ENCODE results near the gene FNDC3B. TPM values are rescaled to one million over a fixed set of nuclear protein-coding genes. Genes with fewer than 3 reads are reported as not detected.

The FNDC3B gene
- polyA plus RNA-seq, 1 donor, result 56.3 TPM

DNA sequence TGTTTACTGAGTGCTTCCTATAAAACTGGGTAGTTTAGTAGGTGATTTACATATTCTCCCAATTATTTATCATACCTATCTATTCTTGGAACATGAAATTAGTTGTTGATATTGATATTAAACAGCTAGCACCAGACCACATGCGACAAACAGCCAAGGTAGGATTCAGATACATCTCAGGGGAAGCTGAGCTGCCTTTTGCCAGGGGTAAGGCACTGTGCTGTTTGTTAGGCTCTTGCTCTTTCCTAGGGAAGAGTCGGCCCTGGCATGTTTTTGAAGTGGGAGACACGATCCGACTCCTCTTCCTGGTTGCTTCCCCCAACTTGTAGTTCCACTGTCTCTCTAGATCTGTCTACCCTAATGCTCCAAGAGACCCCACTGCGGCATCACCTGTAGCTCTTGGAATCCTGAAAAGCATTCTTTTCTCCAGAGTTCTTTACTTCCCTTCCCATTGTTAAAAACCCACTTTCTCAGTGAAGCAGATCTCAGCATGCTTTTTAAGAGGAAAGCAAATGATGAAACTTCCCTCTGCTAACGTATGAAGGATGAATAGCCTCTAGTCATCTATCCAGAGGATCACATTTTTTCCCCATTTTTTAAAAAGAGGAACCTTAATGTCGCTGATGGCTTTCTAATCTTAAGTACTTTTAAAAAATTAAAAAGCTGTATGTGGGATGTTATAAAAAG is 270.5 kb downstream of the FNDC3B start:
- no peak for DNase-seq (ENCODE audit: low read depth)

DNA sequence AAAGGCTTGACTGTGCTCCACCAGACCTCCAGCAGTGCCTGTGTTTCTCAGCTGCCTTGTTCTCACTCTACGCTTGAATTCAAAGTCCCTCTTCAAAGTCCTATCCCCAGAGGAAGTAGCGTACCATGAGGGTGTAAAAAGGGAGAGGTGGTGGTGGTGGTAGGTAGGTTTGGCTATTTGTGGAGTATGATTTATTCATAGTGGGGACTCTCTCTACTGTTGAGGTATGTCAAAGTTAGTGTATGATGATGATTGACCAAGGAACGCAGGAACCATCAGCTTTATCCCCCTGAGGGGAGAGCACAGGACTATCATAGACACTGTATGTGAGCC is 271.0 kb downstream of the FNDC3B start:
- DNase-seq (ENCODE audit: low read depth), result no peak

GRCh38 chr3:172311217-172311616 is 271.8 kb downstream of the FNDC3B start:
- DNase-seq (ENCODE audit: low read depth), result no peak

- no peak for DNase-seq (ENCODE audit: low read depth)
These were observed 272.6 kb downstream of the FNDC3B start for GRCh38 chr3:172312001-172312400.

GRCh38 chr3:172312711-172313110 is 273.3 kb downstream of the FNDC3B start:
- DNase-seq (ENCODE audit: low read depth), result no peak

DNA sequence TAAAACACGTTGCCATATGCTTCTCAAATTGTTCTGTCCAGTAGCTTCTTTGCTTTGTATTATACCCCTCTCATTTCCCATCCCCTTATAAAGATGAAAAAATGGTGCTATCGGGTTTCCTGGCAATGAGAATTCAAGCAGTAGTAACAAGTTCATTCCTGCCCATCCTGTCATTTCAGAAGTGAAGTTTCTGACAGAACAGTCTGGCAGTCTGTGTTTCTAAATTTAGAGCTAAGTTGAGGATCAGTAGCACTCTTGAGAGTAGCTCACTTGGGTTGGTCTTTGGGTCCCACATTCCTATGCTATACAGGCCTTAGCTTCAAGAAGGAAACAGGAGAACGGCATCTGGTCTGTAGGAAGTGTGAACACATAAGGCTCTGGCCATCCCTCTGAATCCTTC is 274.3 kb downstream of the FNDC3B start:
- no peak for DNase-seq (ENCODE audit: low read depth)

- no peak for DNase-seq (ENCODE audit: low read depth)
These were observed 275.3 kb downstream of the FNDC3B start for GRCh38 chr3:172314591-172315160.

DNA sequence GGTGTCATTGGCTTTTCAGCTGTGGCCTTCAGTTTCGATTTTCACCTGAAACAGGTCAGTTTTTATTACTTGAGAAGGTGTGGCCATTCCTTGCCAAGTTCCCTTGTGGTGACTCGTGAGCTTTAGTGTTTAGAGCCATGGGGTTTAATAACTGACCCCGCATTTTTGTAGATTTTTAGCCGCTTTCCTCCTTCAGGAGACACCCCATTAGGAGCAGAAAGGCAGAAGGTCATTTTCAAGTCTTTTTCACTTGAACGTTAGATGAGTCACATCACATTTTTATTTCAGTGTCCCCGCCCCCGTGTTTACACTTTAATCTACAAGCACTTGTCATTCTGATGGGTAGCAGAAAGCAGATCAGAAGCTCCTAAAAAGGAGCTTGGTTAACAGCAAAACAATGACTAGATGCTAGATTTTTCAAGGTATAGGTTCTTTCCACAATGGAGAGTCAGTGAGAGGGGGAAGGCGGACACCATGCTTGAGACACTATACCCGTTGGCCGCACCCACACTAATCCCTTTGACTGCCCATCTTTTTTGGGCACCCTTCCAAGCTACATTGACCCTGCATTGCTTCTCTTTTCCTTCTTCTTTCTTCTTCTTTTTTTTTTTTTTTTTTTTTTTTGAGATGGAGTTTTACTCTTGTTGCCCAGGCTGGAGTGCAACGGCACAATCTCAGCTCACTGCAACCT is 276.2 kb downstream of the FNDC3B start:
- DNase-seq (ENCODE audit: low read depth), result no peak

DNA sequence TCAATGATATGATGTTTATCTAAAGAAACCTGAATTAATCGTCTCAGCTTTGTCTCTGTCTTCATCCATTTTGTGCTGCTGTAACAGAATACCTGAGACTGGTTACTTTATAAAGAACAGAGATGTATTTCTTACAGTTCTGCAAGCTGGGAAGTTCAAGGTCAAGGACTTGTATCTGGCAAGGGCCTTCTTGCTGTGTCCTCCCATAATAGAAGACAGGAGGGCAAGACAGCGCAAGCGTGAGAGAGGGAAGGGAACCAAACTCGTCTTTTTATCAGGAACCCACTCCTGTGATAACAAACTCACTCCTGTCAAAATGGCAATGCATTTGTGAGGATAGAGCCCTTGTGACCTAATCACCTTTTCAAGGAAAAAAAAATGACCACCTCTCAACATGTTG is 277.4 kb downstream of the FNDC3B start:
- DNase-seq (ENCODE audit: low read depth), result no peak

GRCh38 chr3:172317481-172317880 is 278.1 kb downstream of the FNDC3B start:
- no peak for DNase-seq (ENCODE audit: low read depth)

DNA sequence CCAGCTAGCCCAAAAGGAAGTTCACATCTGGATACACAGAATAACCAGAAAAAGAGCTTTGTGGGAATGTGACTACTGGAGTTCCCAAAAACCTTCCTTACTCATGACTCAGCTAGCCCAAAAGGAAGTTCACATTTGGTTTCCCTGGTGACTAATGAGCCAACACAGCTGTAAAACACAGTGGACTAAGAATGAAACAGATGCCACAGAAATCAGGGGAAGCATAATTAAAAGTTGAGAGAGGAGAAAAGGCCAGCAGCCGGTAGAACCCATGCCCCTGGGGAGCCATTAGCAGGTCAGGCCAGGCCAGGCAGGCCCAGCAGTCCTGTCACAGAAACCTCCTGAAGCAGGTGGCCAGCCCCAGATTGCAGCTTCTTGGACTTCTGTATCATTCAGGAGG is 278.6 kb downstream of the FNDC3B start:
- DNase-seq (ENCODE audit: low read depth), result peak; percentile 82

DNA sequence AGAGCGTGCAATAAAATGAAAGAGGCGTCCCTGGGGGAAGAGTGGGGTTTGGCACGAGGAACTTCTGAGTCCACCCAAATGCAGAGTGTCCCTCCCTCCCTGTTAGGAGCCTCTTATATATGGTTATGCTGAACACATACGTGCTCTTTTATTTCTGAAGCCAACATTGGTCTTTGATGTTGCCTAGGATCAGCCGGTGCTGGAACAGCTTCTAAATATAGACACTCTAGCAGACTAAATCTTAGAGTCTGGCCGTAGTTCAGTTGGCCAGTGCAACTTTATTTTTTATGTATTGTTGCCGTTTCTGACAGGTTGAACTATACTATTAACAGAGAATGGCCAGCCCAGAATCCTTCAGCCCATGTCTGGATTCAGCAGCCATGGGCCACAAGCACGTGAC is 280.2 kb downstream of the FNDC3B start:
- no peak for DNase-seq (ENCODE audit: low read depth)

GRCh38 chr3:172320468-172320867 is 281.1 kb downstream of the FNDC3B start:
- DNase-seq (ENCODE audit: low read depth), result no peak

- no peak for DNase-seq (ENCODE audit: low read depth)
These were observed 281.7 kb downstream of the FNDC3B start for GRCh38 chr3:172321035-172321434.

GRCh38 chr3:172323894-172324610 is 284.7 kb downstream of the FNDC3B start:
- DNase-seq (ENCODE audit: low read depth), result no peak

DNA sequence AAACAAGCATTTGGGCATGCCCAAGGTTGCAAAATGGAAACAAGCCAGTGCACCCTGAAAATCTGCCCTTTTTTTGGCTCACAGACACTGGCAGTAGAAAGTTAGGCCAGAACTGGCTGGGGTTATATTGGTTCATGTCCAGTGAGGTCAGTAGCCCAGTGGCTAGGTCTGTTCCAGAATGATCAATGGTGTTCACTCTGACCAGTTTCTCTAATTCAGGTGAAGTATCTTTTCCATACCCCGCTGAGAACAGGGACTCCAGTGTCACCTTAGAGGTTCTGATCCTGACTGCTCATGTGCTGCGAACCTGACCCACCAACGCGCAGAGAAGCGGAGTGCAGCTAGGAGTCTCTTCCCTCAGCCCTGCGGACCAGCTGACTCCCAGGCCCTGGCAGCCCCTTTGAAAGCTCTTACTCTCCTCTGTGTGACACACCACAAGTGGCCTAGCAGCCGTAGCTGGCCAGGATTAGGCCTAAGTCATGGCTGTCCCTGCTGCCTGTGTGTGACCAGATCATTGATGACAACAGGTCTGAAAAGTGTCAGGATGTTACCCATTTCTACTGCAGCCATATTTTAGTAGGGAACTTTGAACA is 285.3 kb downstream of the FNDC3B start:
- no peak for DNase-seq (ENCODE audit: low read depth)

DNA sequence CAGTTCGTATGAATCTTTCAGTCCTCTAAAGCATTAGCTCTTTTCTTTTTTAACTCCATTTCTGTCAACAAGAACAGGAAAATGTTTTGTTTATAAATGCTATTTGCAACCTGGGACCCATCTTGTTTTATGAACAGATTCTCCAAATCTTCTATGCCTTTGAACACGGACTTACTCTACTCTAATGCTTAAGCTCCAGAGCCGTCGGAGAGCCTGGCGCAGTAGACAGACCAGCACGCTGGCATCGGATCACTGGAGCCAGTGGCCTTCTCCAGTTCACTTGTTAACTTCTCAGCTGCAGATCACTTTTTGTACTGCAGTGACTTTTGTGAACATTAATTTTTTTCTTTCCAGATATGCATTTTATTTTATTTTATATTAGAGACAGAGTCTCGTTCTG is 286.1 kb downstream of the FNDC3B start:
- no peak for DNase-seq (ENCODE audit: low read depth)

DNA sequence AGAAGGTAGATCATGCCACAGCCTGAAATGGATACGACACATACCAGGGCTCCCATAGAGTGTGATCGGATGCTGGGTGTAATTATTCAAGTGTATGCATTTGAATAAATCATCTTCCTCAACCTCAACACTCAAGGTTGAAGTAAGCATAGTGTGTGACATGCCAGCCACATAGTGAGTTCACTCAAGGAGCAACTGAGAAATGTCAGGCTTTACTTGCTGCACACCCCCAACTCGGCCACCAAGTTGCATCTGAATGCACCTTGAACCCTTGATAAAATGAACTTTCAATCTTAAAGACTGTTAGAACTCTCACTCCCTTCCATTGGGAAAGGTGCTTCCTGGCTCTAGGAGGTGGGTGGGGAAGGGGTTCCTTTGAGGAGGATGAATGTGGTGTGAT is 287.6 kb downstream of the FNDC3B start:
- DNase-seq (ENCODE audit: low read depth), result no peak

DNA sequence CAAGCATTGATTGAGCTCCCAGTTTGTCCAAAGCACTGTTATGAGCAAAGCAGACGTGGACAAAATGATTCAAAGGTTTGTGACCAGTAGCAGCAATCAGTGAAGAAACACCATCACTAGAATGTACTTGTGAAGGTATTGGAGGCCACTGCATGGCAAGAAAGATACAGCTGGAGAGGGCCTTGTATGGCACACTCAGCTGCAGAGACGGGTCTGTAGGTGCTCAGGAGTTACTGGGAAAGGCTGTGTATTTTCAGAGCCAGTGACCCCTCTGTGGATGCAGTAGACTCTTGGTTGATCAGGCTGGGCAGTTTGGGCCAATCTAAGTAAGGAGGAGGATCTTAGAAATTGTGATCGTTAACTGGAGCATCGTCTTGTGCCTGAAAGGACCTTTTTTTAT is 288.9 kb downstream of the FNDC3B start:
- DNase-seq (ENCODE audit: low read depth), result no peak

DNA sequence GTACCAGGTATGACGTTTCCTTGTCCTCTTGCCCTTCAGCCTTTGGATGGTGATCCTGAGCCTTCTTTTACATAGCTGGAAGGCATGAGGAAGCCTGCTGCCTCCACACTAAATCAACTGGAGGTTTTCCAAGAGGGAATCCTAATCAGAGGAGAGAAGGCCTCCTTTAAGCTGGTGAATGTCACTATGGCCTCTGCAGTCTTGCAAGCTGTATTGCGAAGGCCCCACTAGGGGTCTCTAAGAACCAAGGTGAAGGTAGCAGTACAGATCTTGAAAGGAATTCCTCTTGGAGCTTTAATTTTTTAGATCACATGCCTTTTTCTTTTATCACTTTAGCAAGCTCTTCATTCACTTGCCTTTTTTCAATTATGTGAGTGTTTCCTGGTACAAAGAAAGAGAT is 289.7 kb downstream of the FNDC3B start:
- DNase-seq (ENCODE audit: low read depth), result no peak

GRCh38 chr3:172330413-172330812 is 291.0 kb downstream of the FNDC3B start:
- no peak for DNase-seq (ENCODE audit: low read depth)

Measured in forelimb muscle (tissue), 1 donor.